IPS-NIHi11 (cell line): ENCODE results near the gene CELSR1.
A peak's percentile ranks its signal among the peaks of the same experiment; 100 is the strongest.

Experiments
- DNase-seq: peaks from one replicate; pipeline ENCODE4 v3.0.0; 2012; ENCODE audit warnings: mixed read lengths, low spot score

The CELSR1 gene

DNA sequence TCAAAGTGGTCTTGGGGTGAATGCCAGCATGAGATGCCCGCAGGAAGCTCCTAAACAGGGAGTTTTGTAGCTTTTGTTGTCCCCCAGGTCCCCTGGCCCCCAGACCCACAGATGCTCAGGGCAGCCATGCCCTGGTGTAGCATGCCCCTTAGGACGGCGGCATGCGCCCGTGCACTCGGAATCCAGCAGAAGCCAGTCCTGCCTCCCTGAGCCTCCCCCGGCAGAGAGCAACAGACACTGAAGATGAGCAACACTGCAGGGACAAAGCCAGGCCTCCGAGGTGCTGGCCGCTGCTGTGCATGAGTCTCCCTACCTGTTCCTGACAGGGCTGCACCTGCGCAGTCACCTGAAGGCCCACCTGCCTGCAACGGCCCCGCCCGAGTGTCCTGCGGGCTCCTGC is 142.8 kb downstream of the CELSR1 start:
- no peak for DNase-seq

- no peak for DNase-seq
Observed at GRCh38 chr22:46393873-46394272, 143.5 kb downstream of the CELSR1 start.

DNA sequence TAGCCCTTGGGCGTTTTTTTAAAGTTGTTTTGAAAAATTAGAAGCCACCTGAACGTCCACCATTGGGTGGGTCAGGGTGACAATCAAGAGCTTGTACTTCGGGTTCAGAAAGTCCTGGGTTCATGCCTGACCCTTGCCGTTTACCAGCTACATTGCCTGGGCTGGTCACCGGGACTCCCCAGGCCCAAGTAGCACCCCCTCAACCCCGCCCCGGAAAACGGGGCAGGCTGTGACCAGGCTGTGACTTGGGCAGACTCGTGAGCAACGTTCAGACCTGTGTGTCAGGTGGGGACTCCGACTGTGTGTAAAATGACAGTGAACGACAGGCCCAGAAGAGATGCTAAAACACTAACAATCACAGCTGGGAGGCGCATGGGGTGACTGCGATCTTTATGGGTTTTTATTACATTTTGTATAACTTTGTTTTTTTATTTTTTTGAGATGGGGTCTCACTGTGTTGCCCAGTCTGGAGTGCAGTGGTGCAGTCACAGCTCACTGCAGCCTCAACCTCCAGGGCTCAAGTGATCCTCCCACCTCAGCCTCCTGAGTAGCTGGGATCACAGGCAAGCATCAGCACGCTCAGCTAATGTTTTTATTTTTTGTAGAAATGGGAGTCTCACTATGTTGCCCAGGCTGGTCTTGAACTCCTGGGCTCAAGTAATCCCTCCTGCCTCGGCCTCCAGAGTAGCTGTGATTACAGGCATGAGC is 145.1 kb downstream of the CELSR1 start:
- DNase-seq = no peak

DNA sequence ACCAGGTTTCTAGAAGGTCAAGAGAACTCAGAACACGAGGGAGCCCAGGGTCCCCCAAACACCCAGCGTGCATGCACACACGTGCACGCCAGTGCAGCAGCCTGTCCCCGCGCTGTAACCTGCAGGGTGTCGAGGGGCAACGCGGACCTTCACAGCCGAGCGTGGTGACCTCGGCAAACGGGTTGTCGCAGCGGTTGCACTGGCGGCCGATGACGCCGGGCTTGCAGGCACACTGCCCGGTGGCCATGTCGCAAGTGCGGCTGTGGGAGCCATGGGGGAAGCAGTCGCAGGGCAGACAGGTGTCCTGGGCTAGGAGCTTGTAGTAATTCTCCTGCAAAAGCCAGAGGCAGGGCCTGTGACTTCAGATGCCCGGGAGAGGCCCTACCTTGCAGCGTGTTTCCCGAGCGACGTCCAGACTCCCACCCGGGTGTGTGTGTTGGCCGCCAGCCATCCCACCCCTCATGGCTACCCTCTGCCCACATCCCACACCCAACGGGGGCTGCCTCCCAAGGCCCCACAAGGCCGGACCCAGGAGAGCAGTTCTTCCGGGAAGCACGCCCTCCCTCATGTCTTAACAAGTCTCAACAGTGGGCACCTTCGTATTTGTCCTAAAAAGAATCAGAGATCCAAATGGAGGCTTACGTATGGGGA is 145.8 kb downstream of the CELSR1 start:
- no peak for DNase-seq

DNA sequence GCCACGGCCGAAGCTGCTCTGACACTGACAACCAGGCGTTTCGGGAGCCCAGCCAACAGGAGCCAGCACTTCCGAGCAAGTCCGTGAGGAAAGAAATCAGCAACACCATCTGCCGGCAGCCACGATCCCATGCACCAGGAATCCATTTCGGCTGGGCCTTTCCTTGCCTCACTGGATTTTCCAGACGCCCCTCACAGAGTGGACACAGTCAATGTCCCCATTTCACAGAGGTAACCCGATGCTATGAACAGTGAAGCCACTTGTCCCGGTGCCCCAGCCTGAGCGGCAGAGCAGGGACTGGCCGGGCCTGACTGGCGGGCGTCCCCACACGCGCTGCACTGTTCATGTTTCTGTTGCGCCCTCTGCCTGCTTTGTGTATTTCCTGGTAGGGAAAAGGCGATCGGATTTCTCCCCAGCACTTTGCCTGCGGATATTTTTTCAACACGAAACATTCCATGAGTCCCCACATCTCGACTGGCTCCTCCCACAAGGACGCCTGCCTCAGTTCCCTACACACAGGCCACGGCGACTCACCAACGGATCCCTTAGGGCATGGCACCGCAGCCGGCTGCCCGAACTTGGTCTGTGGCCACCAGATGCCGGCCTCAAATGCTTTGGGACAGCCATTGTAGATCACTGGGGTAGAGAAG is 146.6 kb downstream of the CELSR1 start:
- DNase-seq = no peak

- DNase-seq = no peak
Observed at GRCh38 chr22:46390105-46390651, 147.2 kb downstream of the CELSR1 start.

DNA sequence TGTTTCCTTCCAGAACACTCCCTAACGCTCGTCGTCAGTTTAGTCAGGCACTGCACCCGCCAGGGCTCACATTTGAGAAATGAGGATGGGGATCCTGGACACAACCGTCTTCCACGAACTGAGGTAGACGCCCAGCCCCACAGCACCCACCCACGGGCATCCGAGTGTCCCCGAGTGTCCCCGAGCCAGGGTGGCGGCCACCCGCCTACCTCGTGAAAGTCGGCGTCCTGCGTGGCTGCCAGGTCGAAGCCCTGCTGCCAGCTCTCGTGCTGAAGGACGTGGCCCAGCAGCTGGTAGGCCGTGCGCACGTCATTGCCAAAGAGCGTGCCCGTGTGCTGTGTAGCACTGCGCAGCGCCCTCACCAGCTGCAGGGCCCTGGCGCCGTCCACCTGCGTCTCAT is 148.3 kb downstream of the CELSR1 start:
- DNase-seq = no peak

GRCh38 chr22:46388647-46389046 is 148.8 kb downstream of the CELSR1 start:
- DNase-seq = no peak

- DNase-seq = no peak
Observed at GRCh38 chr22:46387748-46388147, 149.7 kb downstream of the CELSR1 start.

DNA sequence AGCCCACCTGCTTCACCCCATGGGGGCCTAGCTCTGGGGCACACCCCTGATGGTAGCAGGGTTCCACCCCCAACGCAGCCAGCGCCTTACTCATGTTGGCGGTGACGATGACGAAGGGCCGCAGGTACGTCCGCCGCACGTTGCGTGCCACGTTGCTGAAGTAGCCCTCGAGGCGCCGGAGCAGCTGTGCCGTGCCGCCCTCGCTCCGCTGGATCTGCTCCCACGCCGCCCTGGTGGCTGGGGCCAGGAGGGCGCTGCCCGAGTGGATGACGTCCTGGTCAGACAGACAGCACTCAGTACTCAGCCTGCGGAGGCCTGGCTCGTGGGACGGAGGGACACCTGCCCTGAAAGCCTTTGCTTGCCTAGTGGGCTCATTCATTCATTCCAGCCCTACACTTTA is 151.1 kb downstream of the CELSR1 start:
- DNase-seq = no peak

DNA sequence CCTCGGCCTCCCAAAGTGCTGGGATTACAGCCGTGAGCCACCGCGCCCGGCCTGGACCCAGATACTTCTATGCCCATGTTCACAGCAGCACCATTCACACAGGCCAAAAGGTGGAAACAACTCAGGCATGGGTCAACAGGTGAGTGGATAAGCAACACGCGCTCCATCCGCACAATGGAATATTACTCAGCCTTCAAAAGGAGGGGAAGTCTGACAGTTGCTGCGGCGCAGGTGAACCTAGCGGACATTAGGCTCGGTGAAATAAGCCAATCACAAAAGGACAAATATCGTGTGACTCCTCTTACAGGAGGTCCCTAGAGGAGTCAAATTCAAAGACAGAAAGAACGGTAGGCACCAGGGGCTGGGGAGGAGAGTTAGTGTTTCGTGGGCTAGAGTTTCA is 154.9 kb downstream of the CELSR1 start:
- no peak for DNase-seq

- DNase-seq = no peak
Observed at GRCh38 chr22:46381731-46382130, 155.7 kb downstream of the CELSR1 start.

DNA sequence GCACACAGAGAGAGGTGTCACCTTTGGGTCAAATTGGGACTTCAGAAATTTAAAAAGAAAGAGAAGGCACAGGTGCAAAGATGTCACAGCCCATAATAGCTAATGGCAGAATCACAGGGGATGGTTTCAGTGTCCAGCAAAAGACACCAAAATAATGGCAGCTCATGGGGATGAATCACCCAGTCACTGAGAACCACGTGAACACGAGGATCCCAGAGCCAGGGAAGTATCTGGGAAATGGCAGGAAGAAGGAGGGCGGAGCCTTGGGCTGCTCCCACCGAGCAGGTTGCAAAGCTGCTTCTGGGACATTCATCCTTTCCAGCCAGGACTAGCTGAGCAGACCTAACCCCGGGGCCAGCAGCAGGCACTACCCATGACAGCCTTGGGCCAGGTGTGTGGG is 156.3 kb downstream of the CELSR1 start:
- DNase-seq = no peak

- no peak for DNase-seq
Observed at GRCh38 chr22:46380581-46380980, 156.8 kb downstream of the CELSR1 start.

- DNase-seq = no peak
Observed at GRCh38 chr22:46380069-46380468, 157.4 kb downstream of the CELSR1 start.

DNA sequence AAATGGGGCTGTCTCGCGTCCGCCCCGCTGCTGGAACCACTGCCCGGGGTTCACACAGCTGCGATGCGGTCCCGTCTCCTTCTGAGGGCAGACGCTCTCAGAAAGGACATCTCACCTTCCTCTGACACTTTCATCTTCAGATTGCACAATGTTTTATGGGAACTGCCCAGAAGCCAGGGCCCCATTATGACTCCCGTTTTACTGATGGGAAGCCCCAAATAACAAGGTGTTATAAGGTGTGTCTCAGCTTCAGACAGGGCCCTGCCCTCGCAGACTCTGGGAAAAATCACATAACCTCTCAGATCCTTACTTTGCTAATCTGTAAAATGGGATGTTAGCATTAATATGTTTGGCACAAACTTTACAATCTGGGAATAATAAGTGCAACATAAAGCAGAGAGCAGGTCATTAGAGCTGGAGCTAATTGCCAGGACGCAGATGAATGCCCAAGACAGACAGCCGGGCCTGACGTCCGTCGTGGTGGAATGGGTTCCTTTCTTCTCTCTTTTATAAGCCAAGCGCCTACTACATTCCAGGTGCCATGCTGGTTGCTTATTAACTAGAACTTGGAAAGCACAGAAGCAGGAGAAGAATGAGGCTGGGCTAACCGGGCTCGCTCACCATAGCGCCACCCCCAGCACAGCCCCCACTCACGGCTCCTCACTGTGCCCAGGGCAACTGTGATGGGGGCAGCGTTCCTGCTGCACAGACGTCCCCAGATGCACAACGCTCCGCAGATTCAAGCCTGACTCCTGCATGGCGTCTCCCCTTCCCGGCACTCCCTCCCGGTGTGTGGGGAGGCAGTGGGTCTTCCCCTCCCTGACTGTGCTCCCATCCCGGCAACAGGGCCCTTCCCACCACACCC is 158.1 kb downstream of the CELSR1 start:
- DNase-seq = no peak

GRCh38 chr22:46378426-46379065 is 158.9 kb downstream of the CELSR1 start:
- no peak for DNase-seq

DNA sequence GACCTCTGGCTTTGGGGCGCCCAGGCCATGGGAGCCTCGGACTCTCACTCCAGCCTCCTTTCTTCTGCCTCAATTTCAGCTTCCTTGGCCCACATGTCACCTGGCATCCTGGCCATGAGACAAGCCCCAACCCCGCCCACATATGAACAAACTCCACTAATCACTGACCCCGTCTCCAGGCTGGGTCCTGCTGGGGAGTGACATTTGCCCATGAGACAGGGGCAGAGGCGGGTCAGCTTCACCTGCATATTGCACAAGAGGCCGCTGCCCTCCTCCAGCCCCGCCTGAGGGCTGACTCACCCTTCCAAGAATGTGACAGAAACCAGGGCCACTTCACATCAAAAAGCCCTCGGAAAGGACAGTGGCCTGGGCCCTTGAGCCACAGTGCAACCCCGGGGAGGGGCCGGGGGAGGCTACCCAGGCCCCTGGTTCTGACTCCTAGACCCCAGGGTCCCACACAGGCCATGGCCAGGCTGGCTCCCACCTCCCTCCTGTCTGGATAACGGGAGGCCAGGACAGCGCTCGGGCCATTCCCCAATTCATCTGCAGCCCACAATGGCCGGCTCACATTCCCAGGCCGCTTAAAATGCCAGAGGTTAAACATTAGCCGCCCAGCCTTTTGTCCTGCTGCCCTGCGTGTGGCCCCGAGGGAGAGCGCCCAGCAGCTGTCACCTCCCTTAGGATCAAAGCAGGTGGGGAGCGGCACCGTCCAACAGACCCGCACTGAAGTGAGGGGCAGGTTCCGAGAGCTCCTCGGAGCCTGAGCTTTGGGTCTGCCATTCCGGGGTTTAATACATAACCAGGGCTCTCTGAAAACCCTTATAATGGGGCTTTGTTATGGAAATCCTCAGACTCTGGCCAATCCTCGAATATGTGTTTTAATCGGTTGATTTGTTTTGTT is 159.6 kb downstream of the CELSR1 start:
- peak; percentile 84 for DNase-seq

DNA sequence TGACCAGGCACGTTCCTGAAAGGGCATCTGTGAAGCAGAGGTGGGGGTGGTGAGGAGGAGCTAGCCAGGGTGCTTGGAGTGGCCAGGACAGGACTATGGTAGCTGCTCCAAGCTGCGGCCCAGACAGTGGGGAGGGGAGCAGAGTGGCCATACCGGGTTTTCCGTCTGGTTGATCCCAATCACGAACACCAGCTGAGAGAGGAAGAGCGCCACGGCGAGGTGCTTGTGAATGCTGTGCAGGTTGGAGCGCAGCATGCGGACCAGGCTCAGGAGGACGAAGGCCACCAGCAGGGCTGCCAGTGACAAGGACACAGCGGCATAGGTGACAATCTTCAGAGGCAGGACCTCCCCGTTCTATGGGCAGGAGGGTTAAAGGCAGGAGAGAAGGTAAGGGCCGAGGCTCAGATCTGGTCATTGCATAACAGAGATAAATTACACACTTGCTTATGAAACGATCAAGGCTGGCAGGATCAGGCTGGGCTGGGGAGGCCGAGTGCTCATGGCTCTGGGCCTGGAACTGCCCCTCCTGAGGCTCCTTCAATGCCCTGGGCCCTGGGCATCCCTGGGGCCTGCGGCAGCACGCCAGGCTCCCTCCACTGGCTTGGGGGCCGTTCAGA is 160.4 kb downstream of the CELSR1 start:
- no peak for DNase-seq

DNA sequence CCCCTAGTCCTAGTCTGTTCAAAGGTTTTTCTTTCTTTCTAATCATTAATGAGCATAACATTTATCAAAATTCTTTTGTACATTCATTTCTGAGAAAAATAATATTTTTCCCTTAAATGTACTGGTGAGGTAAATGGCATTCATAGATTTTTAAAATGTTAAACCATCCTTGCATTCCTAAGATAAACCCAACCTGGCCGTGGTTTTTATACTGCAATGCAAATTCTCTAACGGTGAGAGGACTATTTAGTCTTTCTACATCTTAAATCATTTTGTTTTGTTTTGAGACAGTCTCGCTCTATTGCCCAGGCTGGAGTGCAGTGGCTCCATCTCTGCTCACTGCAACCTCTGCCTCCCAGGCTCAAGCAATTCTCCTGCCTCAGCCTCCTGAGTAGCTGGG is 161.3 kb downstream of the CELSR1 start:
- DNase-seq = no peak
